GM20000 (cell line): Measurements from ENCODE around the gene ALDH1B1.

Experiments
- DNase-seq: peaks from one replicate; pipeline ENCODE4 v3.0.0; 2012; ENCODE audit warnings: low spot score
- CTCF ChIP-seq: IDR thresholded peaks from 2 replicates; pipeline ENCODE4 v1.5.1; 2012; ENCODE audit warnings: mild to moderate bottlenecking, control low read depth; ENCODE audit errors: extremely low read depth, missing control alignments

The ALDH1B1 gene

GRCh38 chr9:38347271-38347671 is 45.2 kb upstream of the ALDH1B1 start:
- TF ChIP-seq CTCF: no peak
- no peak for DNase-seq

GRCh38 chr9:38347946-38348345 is 44.6 kb upstream of the ALDH1B1 start:
- TF ChIP-seq CTCF: no peak
- DNase-seq: no peak

GRCh38 chr9:38350529-38350928 is 42.0 kb upstream of the ALDH1B1 start:
- TF ChIP-seq CTCF: no peak
- DNase-seq: no peak

- TF ChIP-seq CTCF: no peak
- no peak for DNase-seq
Observed at GRCh38 chr9:38352530-38353328, 39.8 kb upstream of the ALDH1B1 start.

GRCh38 chr9:38355115-38355514 is 37.4 kb upstream of the ALDH1B1 start:
- no peak for DNase-seq
- TF ChIP-seq CTCF: no peak

- TF ChIP-seq CTCF: no peak
Observed at GRCh38 chr9:38355517-38356120, 36.9 kb upstream of the ALDH1B1 start.

GRCh38 chr9:38356851-38357250 is 35.7 kb upstream of the ALDH1B1 start:
- no peak for DNase-seq
- TF ChIP-seq CTCF: no peak

More at GRCh38 chr9:38355517-38356120, 36.9 kb upstream of the ALDH1B1 start:
- no peak for DNase-seq
